Stimulated activated CD8-positive, alpha-beta memory T cell treated with anti-CD3 and anti-CD28 coated beads, Interleukin-15, amount 100 ng/mL, for 24 hours (primary cell): ENCODE data around the gene CYYR1.
"Not testable (repeated sequence)": the region's sequence is repeated elsewhere in the genome, so short reads cannot be mapped to it uniquely, and the experiment has no call there.

ENCODE experiments used
- DNase-seq: peaks from one replicate; pipeline ENCODE4 v3.0.0-alpha.2; 2020; ENCODE audit warnings: low read depth

Gene CYYR1

DNA sequence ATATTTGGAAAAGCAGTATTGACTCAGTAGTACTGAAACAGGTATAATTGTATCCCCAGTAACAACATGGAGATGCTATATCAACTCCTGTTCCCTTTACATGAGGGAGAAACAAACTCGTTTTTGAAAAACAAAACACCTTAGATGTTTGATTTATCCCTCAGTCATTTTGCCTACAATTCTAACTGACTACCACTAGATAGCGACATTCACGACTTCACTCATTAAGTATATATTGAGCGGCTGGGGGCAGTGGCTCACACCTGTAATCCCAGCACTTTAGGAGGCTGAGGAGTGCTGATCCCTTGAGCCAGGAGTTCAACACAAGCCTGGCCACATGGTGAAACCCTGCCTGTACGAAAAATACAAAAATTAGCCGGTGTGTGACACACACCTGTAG is 83.3 kb downstream of the CYYR1 start:
- no peak for DNase-seq

DNA sequence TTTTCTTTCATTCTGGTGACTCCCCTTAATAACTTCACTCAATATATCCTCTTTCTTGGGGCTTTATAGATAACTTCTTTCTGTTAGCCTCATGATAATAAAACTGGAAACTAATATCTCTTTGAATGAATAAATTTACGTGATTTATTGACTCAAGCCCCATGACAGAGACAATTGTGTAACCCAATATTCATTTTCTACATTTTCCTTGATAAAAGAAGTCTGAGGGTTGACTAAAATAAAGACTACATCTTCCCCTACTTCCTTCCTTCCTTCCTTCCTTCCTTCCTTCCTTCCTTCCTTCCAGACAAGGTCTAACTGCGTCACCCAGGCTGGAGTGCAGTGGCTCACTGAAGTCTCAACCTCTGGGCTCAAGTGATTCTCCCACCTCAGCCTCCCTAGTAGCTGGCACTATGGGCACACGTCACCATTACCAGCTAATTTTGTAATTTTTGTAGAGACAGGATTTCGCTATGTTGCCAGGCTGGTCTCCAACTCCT is 85.1 kb downstream of the CYYR1 start:
- DNase-seq: no peak

DNA sequence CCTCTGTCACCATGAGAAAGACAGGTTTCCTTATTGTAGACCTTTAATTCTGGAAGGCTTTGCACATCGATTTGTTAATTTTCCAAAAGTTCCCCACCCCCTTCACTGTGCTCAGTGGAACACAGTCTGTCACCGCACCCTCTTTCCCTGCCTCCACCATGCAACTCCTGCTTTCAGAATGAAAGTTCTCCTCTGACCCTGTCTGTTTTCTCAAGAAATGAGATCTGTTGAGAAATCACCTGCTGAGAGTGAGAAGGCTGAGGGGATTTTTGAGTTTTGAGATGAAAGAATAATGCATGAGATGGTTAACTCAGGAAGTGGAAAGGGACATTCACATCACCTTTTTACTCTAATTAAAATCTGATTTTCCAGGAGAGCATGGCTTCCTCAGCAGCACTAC is 99.6 kb downstream of the CYYR1 start:
- no peak for DNase-seq

DNA sequence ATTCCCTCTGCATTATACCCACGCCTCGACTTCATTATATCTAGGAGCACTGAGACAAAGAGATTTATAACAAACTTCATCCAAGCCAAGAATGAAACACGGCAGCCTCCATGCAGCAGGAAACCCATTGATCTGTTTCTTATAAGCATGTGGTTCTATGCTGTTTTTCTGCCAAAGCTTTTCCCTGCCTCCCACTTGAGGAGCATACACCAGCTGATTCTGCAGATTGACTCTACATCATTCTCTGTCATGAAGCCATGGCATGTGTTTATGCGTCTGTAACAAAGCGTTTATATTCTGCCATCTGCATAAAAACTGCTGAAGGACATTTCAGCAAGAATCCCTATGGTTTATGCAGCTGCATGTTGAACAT is 102.0 kb downstream of the CYYR1 start:
- no peak for DNase-seq

DNA sequence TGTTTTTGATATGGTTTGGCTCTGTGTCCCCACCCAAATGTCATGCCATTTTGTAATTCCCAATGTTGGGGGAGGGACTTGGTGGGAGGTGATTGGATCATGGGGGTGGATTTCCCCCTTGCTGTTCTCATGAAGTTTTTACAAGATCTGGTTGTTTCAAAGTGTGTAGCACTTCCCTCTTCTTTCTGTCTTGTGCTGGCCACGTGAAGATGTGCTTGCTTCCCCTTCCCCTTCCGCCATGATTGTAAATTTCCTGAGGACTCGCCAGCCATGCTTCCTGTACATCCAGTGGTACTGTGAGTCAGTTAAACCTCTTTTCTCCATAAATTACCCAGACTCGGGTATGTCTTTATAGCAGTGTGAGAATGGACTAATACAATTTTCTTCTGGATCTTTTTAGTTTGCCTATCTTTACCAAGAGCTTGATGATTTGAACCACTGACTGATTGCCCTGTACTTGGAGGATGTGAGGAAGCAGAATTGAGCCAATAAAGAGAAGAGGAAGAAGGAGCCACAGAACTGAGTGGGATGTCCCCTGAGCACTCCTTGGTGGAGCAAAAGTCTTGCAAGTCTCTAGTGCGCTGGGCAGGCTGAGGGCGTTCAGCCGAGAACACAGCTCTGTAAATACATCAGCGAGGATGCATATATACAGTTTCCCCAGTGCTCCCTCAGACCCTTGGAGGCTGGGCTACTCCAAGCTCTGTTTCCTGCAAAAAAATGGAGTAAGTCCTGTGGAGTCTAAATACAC is 102.6 kb downstream of the CYYR1 start:
- no peak for DNase-seq

DNA sequence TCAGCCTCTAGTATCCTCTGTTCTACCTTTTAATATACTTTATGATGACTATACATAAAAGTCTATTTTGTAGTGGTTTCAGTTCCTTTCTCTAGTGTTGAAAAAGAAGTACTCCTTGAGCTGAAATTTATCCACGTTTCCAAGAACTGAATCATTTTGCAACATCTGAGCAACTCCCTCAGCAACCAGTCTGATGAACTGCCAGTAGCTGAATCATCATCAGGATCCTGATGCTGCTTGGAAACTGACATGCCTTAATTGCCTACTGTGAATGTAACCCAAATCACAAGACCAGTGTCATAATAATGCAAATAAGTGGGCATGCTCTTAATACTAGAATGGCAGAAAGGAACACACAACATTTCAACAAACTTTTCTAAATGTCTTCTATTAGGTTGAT is 103.3 kb downstream of the CYYR1 start:
- DNase-seq: no peak

DNA sequence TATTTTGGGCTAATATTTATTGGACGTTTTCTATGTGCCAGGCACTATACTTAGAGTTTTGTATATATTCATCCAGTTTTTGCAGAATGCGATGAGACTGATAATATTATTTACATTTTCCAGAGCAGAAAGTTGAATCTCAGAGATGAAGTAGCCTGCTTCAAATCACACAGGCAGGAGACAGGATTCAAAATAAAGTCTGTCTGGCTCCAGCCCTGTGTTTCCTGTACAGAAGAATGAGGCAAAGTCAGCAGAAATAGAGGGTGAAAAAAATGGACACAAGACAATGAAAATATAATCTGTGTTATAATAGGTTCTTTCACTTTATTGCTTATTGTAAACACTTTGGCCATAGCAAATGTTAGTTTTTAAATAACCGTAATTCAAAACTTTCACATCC is 107.2 kb downstream of the CYYR1 start:
- no peak for DNase-seq

DNA sequence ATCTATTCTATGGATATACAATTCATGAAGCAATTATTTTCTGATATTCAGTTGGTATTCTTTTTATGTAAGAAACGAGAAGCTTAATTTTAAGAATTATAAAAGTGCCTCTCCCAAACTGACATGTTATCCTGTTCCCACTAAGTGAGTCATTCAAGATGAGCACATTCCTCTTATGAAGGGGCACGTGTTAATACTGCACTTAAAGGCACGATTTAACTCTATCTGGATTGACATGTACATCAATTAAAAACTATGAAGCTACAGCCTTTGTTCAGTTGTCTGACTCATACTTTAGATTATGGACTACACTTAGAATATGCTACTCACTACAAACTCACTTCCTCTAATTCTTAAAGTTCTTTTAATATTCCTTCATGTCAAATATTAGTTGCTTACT is 111.6 kb downstream of the CYYR1 start:
- DNase-seq: no peak

DNA sequence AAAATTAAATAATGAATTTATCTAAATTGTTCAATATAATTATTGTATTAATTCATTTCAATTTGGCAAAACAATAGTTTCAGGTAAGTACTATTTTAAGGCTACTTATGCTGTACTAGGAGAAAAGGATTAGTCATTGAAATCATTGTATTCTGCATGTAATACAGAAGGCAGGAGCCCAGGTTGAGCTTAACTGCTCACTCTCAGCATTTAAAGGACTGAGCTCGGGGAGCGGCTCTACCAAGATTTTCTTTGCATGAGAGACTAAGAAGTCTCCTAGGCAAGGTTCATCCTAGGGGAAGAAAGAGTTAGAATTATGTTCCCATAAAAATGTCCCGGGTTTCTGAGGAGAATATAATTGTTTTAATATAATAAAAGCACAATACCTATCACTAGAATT is 112.5 kb downstream of the CYYR1 start:
- DNase-seq: no peak

DNA sequence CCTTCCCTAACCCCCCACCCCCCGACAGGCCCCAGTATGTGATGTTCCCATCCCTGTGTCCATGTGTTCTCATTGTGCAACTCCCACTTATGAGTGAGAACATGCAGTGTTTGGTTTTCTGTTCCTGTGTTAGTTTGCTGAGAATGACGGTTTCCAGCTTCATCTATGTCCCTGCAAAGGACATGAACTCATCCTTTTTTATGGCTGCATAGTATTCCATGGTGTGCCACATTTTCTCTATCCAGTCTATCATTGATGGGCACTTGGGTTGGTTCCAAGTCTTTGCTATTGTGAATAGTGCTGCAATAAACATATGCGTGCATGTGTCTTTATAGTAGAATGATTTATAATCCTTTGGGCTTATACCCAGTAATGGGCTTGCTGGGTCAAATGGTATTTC is 114.2 kb downstream of the CYYR1 start:
- DNase-seq: not testable (repeated sequence)

DNA sequence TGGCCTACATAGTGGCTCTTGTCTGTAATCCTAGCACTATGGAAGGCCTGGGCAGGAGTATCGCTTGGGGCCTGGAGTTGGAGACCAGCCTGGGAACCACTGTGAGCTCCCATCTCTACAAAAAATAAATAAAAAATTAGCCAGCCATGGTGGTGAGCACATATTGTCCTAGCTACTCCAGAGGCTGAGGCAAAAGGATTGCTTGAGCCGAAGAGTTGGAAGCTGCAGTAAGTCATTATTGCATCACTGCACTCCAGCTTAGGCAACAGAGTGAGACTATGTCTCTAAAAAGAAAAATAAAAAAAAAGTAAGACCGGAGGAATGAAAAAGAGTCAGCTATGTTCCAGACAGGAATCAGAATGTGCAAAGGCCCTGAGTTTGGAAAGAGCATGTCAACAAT is 115.3 kb downstream of the CYYR1 start:
- DNase-seq: no peak

DNA sequence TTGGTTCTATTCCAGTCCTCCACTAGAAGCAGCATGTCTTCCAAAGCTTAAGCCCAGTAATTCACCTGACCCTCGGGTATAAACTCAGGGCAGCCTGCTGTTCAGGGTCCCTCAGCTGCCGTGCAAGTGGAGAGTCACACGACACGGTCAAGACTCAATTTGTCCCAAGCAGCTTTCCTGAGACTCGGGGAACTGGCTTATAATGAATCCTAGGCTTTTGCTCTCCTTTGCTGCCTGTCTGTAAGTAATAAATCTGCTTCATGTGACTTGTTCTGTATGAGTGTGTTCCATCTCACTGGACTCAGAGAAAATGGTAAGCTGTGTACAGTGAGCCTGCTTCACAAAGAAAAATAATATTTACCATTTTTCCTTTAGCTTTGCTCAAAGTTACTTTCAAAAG is 119.8 kb downstream of the CYYR1 start:
- DNase-seq: no peak

DNA sequence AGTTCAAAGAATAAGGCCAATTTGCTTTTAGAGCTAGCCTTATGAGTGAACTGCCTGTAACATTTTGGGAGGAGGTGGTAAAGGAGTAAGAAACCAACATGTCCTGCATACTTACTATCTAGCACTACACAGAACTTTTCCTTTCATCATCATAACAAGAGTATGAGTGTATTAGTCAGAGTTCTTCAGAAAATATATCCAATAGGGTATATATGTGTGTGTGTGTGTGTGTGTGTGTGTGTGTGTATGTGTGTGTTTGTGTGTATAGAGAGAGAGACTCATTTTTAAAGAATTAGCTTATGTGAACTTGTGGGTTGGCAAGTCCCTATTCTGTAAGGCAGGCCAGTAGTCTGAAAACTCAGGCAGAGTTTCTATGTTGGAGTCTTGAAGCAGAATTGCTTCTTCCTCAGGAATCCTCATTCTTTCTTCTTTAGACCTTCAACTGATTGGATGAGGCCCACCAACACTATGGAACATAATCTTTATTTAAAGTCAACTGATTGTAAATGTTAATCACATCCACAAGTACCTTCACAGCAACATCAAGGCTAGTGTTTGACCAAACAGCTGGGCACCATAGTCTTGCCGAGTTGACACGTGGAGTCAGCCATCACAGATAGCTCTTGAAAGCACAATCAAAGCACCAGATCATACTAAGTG is 121.9 kb downstream of the CYYR1 start:
- DNase-seq: no peak

DNA sequence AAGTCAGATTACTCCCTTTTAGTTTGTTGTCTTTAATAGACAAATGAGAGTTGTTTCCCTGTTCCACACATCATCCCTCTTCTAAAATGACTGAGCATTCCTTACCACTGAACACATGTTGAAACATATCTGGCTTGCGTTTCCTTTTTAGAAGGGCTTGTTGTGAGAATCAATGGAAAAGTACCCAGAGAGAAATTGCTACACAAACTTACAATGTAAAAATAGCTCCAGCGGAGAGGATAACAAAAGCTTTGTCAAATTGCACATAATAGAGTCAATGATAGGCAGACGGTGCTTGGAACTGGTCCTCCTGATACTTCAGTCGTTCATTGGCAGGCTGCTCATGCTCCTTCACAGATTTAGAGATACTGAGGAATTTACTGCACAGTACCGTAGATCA is 123.9 kb downstream of the CYYR1 start:
- DNase-seq: no peak

DNA sequence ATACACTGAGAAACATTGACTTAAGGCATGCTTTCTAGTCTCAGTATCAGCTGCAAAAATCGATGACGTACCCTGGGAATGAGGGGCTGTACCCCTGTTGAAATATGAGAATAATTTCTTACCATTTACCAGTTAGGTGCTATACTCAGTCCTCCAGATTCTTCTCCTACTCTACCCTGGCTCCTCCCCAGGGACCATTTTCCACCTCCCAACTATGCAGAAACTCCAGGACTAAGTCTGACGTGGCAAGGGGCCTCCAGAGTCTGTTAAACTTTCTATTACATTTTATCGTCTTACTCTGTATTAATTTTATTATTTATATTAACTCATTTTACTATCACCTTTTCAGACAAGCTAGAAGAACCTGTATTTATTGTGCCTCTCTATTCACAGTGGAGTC is 124.3 kb downstream of the CYYR1 start:
- DNase-seq: no peak

DNA sequence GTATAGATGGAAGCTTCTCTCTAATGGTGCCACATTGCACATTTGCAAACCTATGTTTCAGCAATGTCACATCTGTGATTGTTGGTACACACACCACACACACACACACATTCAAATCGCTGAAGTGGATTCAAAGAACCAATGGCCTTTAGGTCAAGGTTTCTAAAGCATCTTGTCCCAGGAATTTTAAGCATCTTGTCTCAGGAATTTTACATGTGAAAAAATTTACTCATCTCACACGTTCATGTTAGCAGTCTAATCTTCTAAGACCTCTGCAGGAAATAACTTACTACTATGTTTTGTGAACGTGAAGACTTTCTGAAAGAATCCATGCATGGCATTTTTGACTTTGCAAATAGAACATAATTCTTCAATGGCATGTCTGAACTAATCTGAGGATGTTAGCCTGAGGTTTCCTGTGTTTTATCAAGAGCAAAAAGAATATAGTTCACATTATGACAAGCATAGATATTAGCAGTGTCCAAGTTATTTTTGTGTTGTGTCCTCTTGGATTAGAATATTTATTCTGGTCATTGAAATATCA is 125.1 kb downstream of the CYYR1 start:
- DNase-seq: no peak

DNA sequence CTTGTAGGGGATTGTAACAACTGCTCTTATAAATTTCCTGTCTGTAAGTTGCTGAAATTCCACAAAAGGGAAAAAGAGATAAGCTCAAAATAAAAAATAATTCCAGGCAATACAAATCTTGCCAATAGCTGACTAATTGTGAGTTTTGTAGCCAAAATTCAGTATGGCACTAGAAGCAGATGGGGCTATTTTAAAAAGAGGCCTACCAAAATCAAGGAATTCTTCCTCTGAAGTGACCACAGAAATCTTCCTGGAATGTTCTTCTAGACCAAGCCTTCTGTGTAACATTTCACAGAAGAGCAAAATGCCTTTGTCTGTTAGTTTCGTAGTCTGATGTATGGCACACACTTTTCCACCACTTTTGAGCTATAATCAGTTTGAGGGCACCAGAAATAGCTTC is 127.6 kb downstream of the CYYR1 start:
- no peak for DNase-seq

DNA sequence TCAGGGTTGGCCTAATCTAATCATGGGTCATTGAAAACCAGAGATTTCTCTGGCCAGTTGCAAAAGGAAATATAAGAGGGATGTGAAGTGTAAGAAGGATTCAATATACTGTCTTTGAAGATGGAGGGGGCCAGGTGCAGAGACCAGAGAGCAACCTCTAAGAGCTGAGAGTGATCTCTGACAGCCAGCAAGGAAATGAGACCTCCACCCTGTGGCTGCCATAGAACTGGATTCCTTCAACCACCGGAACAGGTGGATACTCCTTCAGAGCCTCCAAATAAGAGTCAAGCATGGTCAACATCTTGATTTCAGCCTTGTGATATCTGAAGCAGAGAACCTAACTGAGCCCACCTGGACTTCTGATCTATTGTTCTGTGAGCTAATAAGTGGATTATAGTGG is 128.4 kb downstream of the CYYR1 start:
- no peak for DNase-seq

DNA sequence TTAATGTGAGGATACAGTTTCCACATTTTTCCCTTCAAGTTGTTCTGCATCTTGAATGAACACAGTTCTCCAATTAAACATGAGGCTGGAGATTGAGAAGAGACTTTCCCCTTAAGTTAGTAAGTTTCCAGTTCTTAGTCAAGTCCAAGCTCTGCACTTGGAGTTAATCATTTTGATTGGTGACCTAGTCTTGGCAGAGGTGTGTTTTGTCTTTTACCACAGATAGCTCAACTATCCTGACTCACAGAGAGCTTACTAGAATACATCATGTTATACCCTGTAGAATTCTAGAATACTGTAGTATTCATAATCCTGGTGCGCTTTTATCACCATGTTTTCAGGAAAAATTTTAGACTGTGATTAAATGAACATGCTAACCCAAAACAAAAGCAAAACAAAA is 129.2 kb downstream of the CYYR1 start:
- DNase-seq: no peak

DNA sequence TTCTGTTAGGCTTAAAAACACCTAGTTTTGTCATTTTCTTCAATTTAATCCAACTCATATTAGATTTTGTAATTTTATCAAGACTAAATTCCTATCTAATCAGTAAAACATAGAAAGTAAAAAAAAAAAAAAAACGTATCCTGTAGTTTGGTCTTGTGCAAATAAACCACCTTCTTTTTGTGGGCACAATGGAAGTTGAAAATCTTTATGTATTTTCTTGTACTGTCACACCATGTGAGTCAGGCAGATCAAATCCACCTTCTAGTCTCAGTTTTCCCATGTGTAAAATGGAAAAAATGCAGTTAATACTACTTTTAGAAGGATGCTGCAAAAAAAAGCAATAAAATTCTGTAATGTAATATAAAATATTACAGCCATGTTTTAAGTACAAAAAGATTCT is 129.8 kb downstream of the CYYR1 start:
- no peak for DNase-seq

DNA sequence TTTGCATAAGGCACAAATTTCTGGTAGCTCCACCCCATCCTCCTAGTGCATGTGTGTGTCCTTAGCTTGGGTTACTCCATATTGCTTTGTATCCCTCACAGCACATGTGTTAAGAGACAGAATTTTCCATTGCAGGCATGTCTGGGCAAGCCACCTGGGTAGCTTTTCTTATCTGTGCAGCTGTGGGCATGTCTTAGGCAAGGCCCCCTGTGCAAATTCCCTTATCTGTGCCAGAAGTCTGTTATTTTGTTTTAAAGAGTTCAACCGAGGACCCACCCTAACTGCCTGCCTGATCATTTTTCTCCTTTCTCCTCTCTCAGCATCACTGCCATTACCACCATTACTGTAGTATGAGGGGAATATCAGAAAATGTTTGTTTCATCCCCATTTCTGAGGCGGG is 131.9 kb downstream of the CYYR1 start:
- DNase-seq: no peak

DNA sequence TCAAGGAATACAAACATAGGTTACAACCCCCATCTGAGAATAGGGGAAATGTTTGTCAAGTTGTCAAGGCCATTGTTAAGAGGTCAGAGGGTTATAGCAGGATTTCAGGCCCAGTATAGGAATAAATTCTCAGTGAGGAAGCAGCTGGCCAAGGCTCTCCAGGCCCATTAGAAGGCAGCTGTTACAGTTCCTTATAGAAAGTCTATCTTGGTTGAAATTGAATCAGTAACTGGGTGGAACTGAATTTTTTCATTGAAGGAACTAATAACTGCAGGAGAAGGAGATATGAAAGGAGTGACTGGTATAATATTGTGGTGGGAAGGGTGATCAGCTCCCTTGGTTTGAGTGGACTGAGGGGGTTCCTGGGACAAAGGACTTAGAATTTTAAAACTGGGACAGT is 134.1 kb downstream of the CYYR1 start:
- DNase-seq: no peak

DNA sequence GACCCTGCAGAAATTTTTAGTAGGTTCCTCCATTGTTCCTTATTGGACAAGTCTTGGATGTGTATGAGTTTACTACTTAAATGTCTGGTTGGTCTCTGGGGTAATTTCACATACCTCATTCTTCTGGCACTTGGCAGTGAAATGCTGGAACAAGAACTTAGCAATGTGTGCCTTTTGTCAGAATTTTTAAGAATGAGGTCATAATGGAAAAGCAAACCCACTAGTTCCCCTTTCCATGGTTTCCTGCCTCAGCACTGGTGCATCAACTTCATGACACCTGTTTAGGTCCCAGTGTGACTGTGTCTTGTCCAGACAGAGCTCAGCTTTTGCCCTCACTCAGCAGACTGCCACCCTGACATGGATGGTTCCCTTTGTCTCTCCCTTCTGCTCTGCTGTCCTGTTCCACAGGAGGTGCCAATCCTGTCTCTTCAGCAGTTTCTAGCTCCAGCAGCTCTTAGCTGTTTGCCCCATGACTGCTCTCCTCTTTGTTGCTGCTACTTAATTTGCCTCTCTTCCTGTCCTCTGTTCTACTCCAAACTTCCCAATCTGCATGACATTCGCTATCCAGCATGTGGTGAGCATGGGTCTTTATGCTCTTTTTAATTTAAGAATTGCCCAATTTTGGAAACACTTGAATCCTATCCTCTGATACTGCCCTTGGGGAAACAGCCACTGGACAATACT is 135.6 kb downstream of the CYYR1 start:
- no peak for DNase-seq
